Stimulated activated naive B cell treated with anti-CD40 and anti-IgM and Interleukin-4, amounts not matched to agents 10 μg/mL and 1 μg/mL and 100 μg/mL, for 72 hours (primary cell): Measurements from ENCODE around the gene IDH2.

Experiments
- ATAC-seq, 2 donors: fragments of 150-1000 bp; cut with Tn5 transposase; replicated peaks; 2 replicates each; pipeline ENCODE4 v1.10.0; 2021; ENCODE audit warnings: moderate library complexity in 1 of 2
- DNase-seq: peaks from one replicate; pipeline ENCODE4 v3.0.0; 2021
- H3K27ac Mint-ChIP-seq: one replicate; pipeline ENCODE4 v1.8.0; 2022; ENCODE audit warnings: mild to moderate bottlenecking, mixed read lengths
- H3K27me3 Mint-ChIP-seq, 2 donors: one replicate each; pipeline ENCODE4 v1.8.0; 2022; ENCODE audit warnings: mixed read lengths in 2 of 2
- H3K36me3 Mint-ChIP-seq, 2 donors: one replicate each; pipeline ENCODE4 v1.8.0; 2022; ENCODE audit warnings: mixed read lengths in 2 of 2, mild to moderate bottlenecking in 1 of 2
- H3K4me1 Mint-ChIP-seq, 2 donors: one replicate each; pipeline ENCODE4 v1.8.0; 2022; ENCODE audit warnings: mixed read lengths in 2 of 2, mild to moderate bottlenecking in 1 of 2
- H3K4me3 Mint-ChIP-seq, 2 donors: one replicate each; pipeline ENCODE4 v1.8.0; 2022; ENCODE audit warnings: mild to moderate bottlenecking in 2 of 2, mixed read lengths in 2 of 2, moderate library complexity in 1 of 2
- H3K9me3 Mint-ChIP-seq, 2 donors: one replicate each; pipeline ENCODE4 v1.8.0; 2022; ENCODE audit warnings: mixed read lengths in 2 of 2, mild to moderate bottlenecking in 1 of 2

Gene IDH2

GRCh38 chr15:90056529-90056928 lies 45.7 kb downstream of the IDH2 start:
- ATAC-seq (no peak), DNase-seq (no peak)
- H3K9me3 Mint-ChIP-seq: no peaks in the 10 kb centered on the region
- no peaks in the 10 kb centered on the region for H3K27me3 Mint-ChIP-seq
- peaks cover 52 to 77% of the 10 kb centered on the region in 2 donors for H3K4me1 Mint-ChIP-seq
- H3K4me3 Mint-ChIP-seq: no peak overlapping the region
- H3K27ac Mint-ChIP-seq: no peak overlapping the region
- peaks cover 3 to 20% of the 10 kb centered on the region in 2 donors for H3K36me3 Mint-ChIP-seq

GRCh38 chr15:90055182-90055581 lies 47.1 kb downstream of the IDH2 start:
- ATAC-seq: no peak
- H3K27me3 Mint-ChIP-seq: no peaks in the 10 kb centered on the region

DNA sequence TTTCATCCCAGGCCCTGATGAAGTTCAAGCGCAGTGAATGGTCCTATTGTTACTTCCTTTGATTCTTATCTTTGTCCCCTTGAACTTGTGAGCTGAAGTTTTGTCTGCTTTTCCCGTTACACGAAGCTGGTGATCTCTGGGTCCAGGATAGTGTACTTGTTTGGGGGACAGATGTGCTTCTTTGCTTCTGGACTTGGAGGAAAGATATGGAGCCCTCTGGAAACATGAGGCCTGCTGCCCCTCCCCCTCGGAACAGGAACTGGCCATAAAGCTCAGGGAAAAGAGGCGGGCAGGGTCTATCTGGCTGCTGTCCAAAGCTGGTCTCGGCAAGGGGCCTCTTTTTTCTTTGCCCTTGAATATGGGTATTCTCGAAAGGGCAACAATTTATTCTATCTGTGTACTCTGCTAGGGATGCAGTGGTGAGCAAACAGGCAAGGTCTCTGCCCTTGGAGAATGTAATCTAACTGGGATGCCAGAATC lies 47.6 kb downstream of the IDH2 start:
- no peak for DNase-seq
- peak overlapping the region; percentile 53 for H3K27ac Mint-ChIP-seq
- H3K36me3 Mint-ChIP-seq: peaks cover 2 to 24% of the 10 kb centered on the region in 2 donors
- no peak overlapping the region for H3K4me3 Mint-ChIP-seq
- peaks cover 45 to 78% of the 10 kb centered on the region in 2 donors for H3K4me1 Mint-ChIP-seq
- no peaks in the 10 kb centered on the region for H3K9me3 Mint-ChIP-seq
- no peaks in the 10 kb centered on the region for H3K27me3 Mint-ChIP-seq
- no peak for ATAC-seq

More at GRCh38 chr15:90055182-90055581, 47.1 kb downstream of the IDH2 start:
- no peak overlapping the region for H3K27ac Mint-ChIP-seq
- H3K36me3 Mint-ChIP-seq: peaks cover 0 to 21% of the 10 kb centered on the region in 2 donors
- peaks cover 48 to 78% of the 10 kb centered on the region in 2 donors for H3K4me1 Mint-ChIP-seq
- H3K4me3 Mint-ChIP-seq: no peak overlapping the region
- no peak for DNase-seq
- no peaks in the 10 kb centered on the region for H3K9me3 Mint-ChIP-seq

DNA sequence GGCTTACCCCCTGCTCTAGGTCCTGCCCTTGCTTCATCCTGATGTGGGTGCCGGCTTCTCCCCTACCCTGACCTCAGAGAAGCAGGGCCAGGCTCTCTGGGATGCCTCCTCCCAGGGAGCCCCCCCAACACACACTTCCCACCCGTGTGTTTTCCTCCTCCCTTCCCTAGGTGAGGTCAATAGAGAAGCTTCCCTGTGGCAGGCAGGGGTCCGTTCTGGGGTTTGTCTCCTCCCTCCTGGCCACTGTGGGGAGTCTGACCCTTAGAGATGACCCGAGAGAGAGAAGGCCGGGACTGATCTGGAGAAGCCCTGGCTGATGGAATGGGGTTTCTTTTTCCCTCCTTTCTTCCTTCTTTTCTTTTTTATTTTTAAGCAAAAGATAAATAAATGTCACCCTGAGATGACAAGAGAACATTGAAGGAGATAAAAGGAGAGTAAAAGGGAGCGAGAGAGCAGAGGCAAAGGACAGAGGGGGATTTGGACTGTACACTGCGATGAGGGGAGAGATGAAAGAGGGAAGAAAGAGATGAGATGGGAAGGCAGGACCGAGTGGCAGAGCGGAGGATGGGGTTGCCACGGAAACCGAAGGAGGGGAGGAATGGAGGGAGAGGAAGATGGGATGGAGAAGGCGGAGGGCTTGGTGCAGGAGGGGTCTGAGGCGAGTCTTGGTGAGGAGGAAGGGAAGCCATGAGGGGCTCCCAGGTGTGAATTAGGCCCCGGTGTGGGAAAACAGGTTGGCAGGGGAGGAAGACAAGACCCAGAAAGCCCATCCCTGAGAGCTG lies 48.4 kb downstream of the IDH2 start:
- H3K4me1 Mint-ChIP-seq: peaks cover 42 to 75% of the 10 kb centered on the region in 2 donors
- no peak for DNase-seq
- H3K36me3 Mint-ChIP-seq: peaks cover 3 to 23% of the 10 kb centered on the region in 2 donors
- H3K27me3 Mint-ChIP-seq: no peaks in the 10 kb centered on the region
- no peak overlapping the region for H3K4me3 Mint-ChIP-seq
- ATAC-seq: no peak
- peak overlapping the region; percentile 76 for H3K27ac Mint-ChIP-seq
- no peaks in the 10 kb centered on the region for H3K9me3 Mint-ChIP-seq

- no peak for ATAC-seq
- no peaks in the 10 kb centered on the region for H3K9me3 Mint-ChIP-seq
- no peaks in the 10 kb centered on the region for H3K27me3 Mint-ChIP-seq
- DNase-seq: no peak
- peaks cover 36 to 74% of the 10 kb centered on the region in 2 donors for H3K4me1 Mint-ChIP-seq
- H3K36me3 Mint-ChIP-seq: peaks cover 3 to 22% of the 10 kb centered on the region in 2 donors
- H3K27ac Mint-ChIP-seq: no peak overlapping the region
- H3K4me3 Mint-ChIP-seq: no peak overlapping the region
Observed at GRCh38 chr15:90051874-90052273, 50.4 kb downstream of the IDH2 start.

DNA sequence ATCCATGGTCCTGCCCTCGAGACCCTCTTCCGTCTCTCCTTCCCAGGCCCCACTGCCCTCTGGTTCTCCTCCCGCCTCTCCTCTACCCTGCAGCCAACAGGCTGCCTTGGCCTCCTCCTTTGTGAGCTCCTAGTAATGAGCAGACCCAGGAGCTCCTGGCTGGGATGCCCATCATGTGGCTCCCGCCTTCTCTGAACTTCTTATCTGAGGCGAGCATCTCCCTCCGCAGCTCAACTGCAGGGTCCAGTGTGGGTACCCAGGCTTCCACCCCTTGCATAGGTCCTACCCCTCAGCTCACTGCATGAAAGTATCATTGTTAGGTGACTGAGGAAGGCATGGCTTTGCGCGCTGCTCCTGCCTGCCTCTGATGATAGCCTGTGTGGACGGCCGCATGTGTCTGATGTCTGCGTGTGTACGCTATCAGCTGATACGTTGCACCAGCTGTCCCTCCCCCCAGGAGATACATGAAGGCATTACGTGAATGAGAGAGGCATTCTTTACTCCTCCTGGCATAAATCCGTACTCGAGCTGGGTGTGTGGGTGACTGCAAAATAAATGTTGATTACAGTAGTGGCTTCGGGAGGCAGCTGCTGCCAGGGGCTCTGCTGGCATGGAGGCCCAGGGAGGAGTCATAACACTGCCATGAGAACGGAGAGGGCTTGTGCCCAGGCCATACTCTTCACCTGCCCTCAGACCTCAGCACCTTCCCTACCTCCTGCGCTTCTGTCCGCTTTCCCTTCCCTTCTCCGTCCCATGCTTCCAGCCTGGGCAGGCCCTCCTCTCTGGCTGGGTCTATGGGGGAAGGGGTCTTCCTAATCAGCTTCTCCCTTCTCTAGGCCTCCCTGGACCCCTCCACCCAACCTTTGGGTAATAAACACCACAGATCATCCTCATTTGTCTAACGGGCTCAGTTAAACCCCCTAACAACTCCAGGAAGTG lies 52.3 kb downstream of the IDH2 start:
- peaks cover 48 to 85% of the 10 kb centered on the region in 2 donors for H3K4me1 Mint-ChIP-seq
- H3K27me3 Mint-ChIP-seq: no peaks in the 10 kb centered on the region
- DNase-seq (no peak), ATAC-seq (no peak)
- no peak overlapping the region for H3K4me3 Mint-ChIP-seq
- peaks cover 8 to 27% of the 10 kb centered on the region in 2 donors for H3K36me3 Mint-ChIP-seq
- peak overlapping the region; percentile 81 for H3K27ac Mint-ChIP-seq
- H3K9me3 Mint-ChIP-seq: peaks cover 0 to under 1% of the 10 kb centered on the region in 2 donors

DNA sequence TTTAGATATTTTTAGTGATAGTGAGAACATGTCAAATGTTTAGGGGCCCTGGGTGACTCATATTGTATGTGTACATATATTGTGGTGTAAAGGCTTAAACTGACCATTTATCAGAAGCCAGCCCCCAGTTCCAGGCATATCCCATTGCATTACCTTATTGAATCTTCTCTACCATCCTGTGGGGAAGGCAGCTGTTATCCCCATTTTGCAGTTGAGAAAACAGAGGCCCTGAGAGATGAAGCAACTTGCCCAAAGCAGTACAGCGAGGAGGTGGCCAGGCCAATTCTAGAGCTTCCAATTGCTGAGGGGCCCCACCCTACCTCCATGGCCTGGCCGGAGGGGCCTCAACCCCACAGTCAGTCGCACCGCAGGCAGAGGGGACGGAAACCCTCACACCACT lies 53.2 kb downstream of the IDH2 start:
- peaks cover 10 to 31% of the 10 kb centered on the region in 2 donors for H3K36me3 Mint-ChIP-seq
- ATAC-seq (no peak), DNase-seq (no peak)
- no peaks in the 10 kb centered on the region for H3K27me3 Mint-ChIP-seq
- peaks cover 0 to 2% of the 10 kb centered on the region in 2 donors for H3K9me3 Mint-ChIP-seq
- peaks cover 49 to 88% of the 10 kb centered on the region in 2 donors for H3K4me1 Mint-ChIP-seq
- no peak overlapping the region for H3K4me3 Mint-ChIP-seq
- peak overlapping the region; percentile 81 for H3K27ac Mint-ChIP-seq

- Mint-ChIP-seq H3K9me3 (peaks cover 0 to 2% of the 10 kb centered on the region in 2 donors), H3K27me3 (no peaks in the 10 kb centered on the region), H3K4me3 (no peak overlapping the region), H3K27ac (peak overlapping the region; percentile 14), H3K36me3 (peaks cover 10 to 37% of the 10 kb centered on the region in 2 donors), H3K4me1 (peaks cover 49 to 88% of the 10 kb centered on the region in 2 donors)
- no peak for DNase-seq
- no peak for ATAC-seq
Observed at GRCh38 chr15:90047956-90048575, 54.2 kb downstream of the IDH2 start.

DNA sequence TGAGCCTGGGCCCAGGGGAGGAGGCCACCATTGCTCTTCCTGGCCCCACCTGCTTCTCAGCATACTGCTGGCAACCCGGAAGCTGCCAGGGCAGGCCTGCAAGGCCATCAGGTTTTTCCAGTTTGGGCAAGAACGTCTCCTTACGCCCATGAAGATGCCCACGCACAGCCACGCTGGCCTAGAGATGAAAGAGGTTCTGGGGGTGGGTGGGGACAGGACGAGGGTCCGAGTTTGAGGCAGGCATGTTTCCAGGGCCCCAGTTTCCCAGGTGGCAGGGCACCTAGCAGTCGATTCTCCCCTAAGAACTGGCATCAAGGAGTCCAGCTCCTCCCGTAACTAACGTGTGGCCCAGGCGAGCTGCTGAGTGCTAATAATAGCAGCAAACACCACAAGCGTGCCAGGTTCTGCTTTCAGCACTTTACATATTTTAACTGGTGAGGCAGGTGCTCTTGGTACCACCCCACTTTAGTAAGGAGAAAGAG lies 55.3 kb downstream of the IDH2 start:
- ATAC-seq (peak; percentile 89 to 96), DNase-seq (peak; percentile 49)
- Mint-ChIP-seq H3K36me3 (peaks cover 10 to 32% of the 10 kb centered on the region in 2 donors), H3K27me3 (no peaks in the 10 kb centered on the region), H3K4me3 (peak overlapping the region; percentile 47 to 73), H3K27ac (peak overlapping the region; percentile 95), H3K9me3 (peaks cover 0 to 2% of the 10 kb centered on the region in 2 donors), H3K4me1 (peaks cover 44 to 80% of the 10 kb centered on the region in 2 donors)

GRCh38 chr15:90046289-90046688 lies 56.0 kb downstream of the IDH2 start:
- Mint-ChIP-seq H3K27me3 (no peaks in the 10 kb centered on the region), H3K9me3 (peaks cover 0 to 2% of the 10 kb centered on the region in 2 donors), H3K4me1 (peaks cover 43 to 73% of the 10 kb centered on the region in 2 donors), H3K4me3 (peak overlapping the region; percentile 47 to 73), H3K27ac (peak overlapping the region; percentile 95), H3K36me3 (peaks cover 10 to 32% of the 10 kb centered on the region in 2 donors)
- DNase-seq: no peak
- peak in 1 of 2 donors; percentile 9 for ATAC-seq

GRCh38 chr15:90044916-90045371 lies 57.3 kb downstream of the IDH2 start:
- Mint-ChIP-seq H3K36me3 (peaks cover 10 to 26% of the 10 kb centered on the region in 2 donors), H3K4me3 (peak overlapping the region in 1 of 2 donors; percentile 51), H3K9me3 (peaks cover 0 to 2% of the 10 kb centered on the region in 2 donors), H3K27ac (peak overlapping the region; percentile 95), H3K27me3 (no peaks in the 10 kb centered on the region), H3K4me1 (peaks cover 48 to 76% of the 10 kb centered on the region in 2 donors)
- peak in 1 of 2 donors; percentile 8 for ATAC-seq
- DNase-seq: no peak

DNA sequence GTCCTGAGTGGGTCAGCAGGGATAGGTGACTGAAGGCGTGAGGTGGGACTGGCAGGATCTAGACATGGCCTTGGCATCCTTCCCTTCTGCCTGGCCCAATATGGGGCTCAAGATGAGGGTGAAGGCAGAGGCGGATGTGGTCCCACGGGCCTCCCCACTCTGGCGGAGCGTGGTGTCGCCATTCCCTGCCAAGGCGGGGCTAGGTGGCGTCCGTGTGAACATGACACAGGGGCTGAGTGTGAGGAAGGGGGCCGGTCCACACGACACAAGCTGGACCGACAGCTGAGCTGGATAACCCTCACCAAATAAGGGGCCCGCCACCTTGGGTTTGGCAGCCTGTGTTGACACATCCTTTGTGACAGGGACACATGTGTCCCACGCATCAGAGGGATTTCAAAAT lies 58.1 kb downstream of the IDH2 start:
- no peaks in the 10 kb centered on the region for H3K27me3 Mint-ChIP-seq
- peaks cover 47 to 76% of the 10 kb centered on the region in 2 donors for H3K4me1 Mint-ChIP-seq
- H3K9me3 Mint-ChIP-seq: peaks cover 0 to 2% of the 10 kb centered on the region in 2 donors
- no peak overlapping the region for H3K4me3 Mint-ChIP-seq
- H3K27ac Mint-ChIP-seq: peak overlapping the region; percentile 75
- peaks cover 7 to 19% of the 10 kb centered on the region in 2 donors for H3K36me3 Mint-ChIP-seq
- no peak for ATAC-seq
- no peak for DNase-seq

GRCh38 chr15:90043530-90044010 lies 58.7 kb downstream of the IDH2 start:
- peaks cover under 1 to 2% of the 10 kb centered on the region in 2 donors for H3K9me3 Mint-ChIP-seq
- peak overlapping the region; percentile 70 for H3K27ac Mint-ChIP-seq
- ATAC-seq: no peak
- DNase-seq: no peak
- no peak overlapping the region for H3K4me3 Mint-ChIP-seq
- peaks cover 8 to 22% of the 10 kb centered on the region in 2 donors for H3K36me3 Mint-ChIP-seq
- H3K4me1 Mint-ChIP-seq: peaks cover 49 to 82% of the 10 kb centered on the region in 2 donors
- H3K27me3 Mint-ChIP-seq: no peaks in the 10 kb centered on the region
